Spleen (tissue), 11 donors: ENCODE data around the gene CRYBG3. TPM values are rescaled to one million over a fixed set of nuclear protein-coding genes. Genes with fewer than 3 reads are reported as not detected.

ENCODE experiments used
- DNase-seq: peaks from one replicate; pipeline ENCODE4 v3.0.0-alpha.2; 2020
- H3K27ac ChIP-seq, 8 donors: fragments of 200-600 bp; sonication (generic) in 7 of 8; 1 replicate in 4 of 8; 2 replicates in 4 of 8; pipeline versions ENCODE4 v1.5.0 to v1.8.0; 2016 to 2021; ENCODE audit warnings: inconsistent platforms in 4 of 8, mild to moderate bottlenecking in 4 of 8, moderate library complexity in 1 of 8
- H3K27me3 ChIP-seq, 7 donors: fragments of 200-600 bp; sonication (generic) in 6 of 7; replicated peaks in 1 of 7; 1 replicate in 4 of 7; 2 replicates in 3 of 7; pipeline versions ENCODE4 v1.5.0 to v1.8.0; 2016 to 2021; ENCODE audit warnings: inconsistent platforms in 3 of 7, mild to moderate bottlenecking in 1 of 7
- H3K36me3 ChIP-seq, 6 donors: fragments of 200-600 bp; sonication (generic) in 5 of 6; 1 replicate in 4 of 6; 2 replicates in 2 of 6; pipeline versions ENCODE4 v1.5.0 to v1.8.0; 2016 to 2021; ENCODE audit warnings: inconsistent platforms in 2 of 6
- H3K4me1 ChIP-seq, 6 donors: fragments of 200-600 bp; sonication (generic) in 5 of 6; 1 replicate in 3 of 6; 2 replicates in 3 of 6; pipeline versions ENCODE4 v1.5.0 to v1.8.0; 2016 to 2021; ENCODE audit warnings: inconsistent platforms in 3 of 6
- H3K4me3 ChIP-seq, 8 donors: fragments of 200-600 bp; sonication (generic) in 7 of 8; 1 replicate in 4 of 8; 2 replicates in 4 of 8; pipeline versions ENCODE4 v1.5.0 to v1.8.0; 2016 to 2021; ENCODE audit warnings: inconsistent platforms in 4 of 8, mild to moderate bottlenecking in 4 of 8, moderate library complexity in 2 of 8
- H3K9me3 ChIP-seq, 8 donors: fragments of 200-600 bp; sonication (generic) in 7 of 8; 1 replicate in 4 of 8; 2 replicates in 4 of 8; pipeline versions ENCODE4 v1.5.0 to v1.8.0; 2016 to 2021; ENCODE audit warnings: inconsistent platforms in 4 of 8
- CTCF ChIP-seq, 11 experiments: fragments of 200-600 bp in 7 of 11; fragments of 450-650 bp in 4 of 11; sonication (generic) in 4 of 11; IDR thresholded peaks in 8 of 11; conservative IDR thresholded peaks in 3 of 11; 1 replicate in 7 of 11; 2 replicates in 4 of 11; pipeline versions ENCODE4 v1.4.0 to v1.8.0; 2016 to 2021; ENCODE audit warnings: antibody characterized with exemption in 11 of 11, inconsistent platforms in 4 of 11, mild to moderate bottlenecking in 1 of 11
- POLR2A ChIP-seq, 3 donors: fragments of 450-650 bp; IDR thresholded peaks; one replicate each; pipeline ENCODE4 v1.5.1; 2017; ENCODE audit warnings: antibody characterized with exemption in 3 of 3, mild to moderate bottlenecking in 1 of 3
- POLR2AphosphoS5 ChIP-seq, 3 donors: sonication (generic); formaldehyde crosslinking; IDR thresholded peaks; one replicate each; pipeline ENCODE4 v1.5.1; 2017; ENCODE audit warnings: antibody characterized with exemption in 3 of 3
- WGBS, 5 donors: extraction: QIAGEN DNeasy Blood & Tissue Kit in 3 of 5; methylation state at CpG; one replicate each; pipeline versions ENCODE4 v1.1.5 to v1.1.7; 2013 to 2018; 5-methylcytosine and 5-hydroxymethylcytosine counted together
- intact Hi-C: fragments of 100-400 bp; cut with DNase I; formaldehyde crosslinking; loops from one replicate; pipeline ENCODE4 v1.15.0; 2023; ENCODE audit warnings: low total_unique reads
- polyA plus RNA-seq, 3 donors: library from polyadenylated mRNA; stranded (reverse); fragments of 200-250 nt; gene quantifications; one replicate each; pipeline ENCODE4 v1.2.1, GENCODE V29; 2013
- total RNA-seq, 7 donors: library from RNA; depleted of rRNA in 3 of 7; stranded (reverse); fragments of >200 nt in 3 of 7; fragmentation: NEBNext Ultra II Directional in 4 of 7; extraction: Animal tissue kit (Norgen Biotek cat#: 25700) in 4 of 7; gene quantifications; one replicate each; pipeline versions ENCODE4 v1.1.0 to v1.2.1, GENCODE V29; 2016 to 2021
- donor health status: healthy with polysubstance abuse.
- donor health status: DM: no; HTN: no; CAD: no; lungs with moderate emphysema.
- donor health status: DM: no; HTN: no; CAD: no.
- donor health status: Bipolar disorder and iron deficiency.
- donor health status: healthy.
- donor health status: DM: no; HTN: no; CAD: no.
- donor health status: DM: yes; HTN: yes; CAD: no.

Gene CRYBG3
- total and polyA plus RNA-seq, 10 donors, result 1.5 to 22.6 (median 17.6) TPM

DNA sequence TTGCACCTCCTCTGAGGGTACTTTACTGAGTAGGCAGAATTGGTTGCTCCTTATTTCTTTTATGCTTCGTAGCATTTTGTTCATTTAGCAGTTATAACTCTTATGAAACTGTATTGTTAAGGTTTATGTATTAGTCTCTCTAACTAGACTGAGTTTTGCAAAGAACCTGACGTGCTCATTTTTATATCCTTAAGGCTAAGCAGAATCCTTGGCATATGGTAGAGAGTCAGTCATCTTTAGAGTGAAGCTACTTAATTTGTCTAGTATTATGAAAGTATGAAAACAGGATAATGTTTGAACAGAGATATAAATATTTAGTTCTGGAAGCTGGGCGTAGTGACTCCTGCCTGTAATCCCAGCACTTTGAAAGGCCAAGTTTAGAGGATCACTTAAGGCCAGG lies 20.1 kb downstream of the CRYBG3 start:
- Histone ChIP-seq H3K9me3 (no peaks in the 10 kb centered on the region), H3K4me1 (no peaks in the 10 kb centered on the region), H3K27ac (no peak overlapping the region), H3K36me3 (no peaks in the 10 kb centered on the region), H3K27me3 (no peaks in the 10 kb centered on the region), H3K4me3 (no peak overlapping the region)
- TF ChIP-seq POLR2A (IDR thresholded peaks at IDR 0.05) (no peak), POLR2AphosphoS5 (IDR thresholded peaks at IDR 0.05) (no peak), CTCF (IDR thresholded peaks at IDR 0.05 in 8 of 11, conservative IDR thresholded peaks at IDR 0.05 in 3 of 11) (no peak)
- intact Hi-C loops, result no loop called here
- no peak for DNase-seq
- 83 to 92% (median 89%) methylated on average over 3 of the region's 3 CpGs for WGBS, 5 donors

GRCh38 chr3:97848779-97849178 lies 27.0 kb downstream of the CRYBG3 start:
- WGBS, 5 donors, result 93 to 97% (median 94%) methylated on average over 3 of the region's 3 CpGs

DNA sequence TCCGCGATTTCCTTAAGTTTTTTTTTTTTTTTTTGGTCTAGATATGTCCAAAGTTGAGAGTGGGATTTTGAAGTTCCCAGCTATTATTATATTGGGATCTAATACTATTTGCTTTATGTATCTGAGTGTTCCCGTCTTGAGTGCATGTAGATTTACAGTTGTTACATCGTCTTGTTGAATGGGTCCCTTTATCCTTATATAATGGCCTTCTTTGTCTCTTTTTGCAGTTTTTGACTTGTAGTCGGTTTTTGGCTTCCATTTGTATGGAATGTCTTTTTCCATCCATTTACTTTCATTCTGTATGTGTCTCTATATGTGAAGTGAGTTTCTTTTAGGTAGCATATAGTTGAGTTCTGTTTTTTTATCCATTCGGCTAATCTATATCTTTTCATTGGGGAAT lies 35.6 kb downstream of the CRYBG3 start:
- no peaks in the 10 kb centered on the region for H3K27me3 ChIP-seq
- no peak overlapping the region for H3K4me3 ChIP-seq
- intact Hi-C loops, result no loop called here
- no peaks in the 10 kb centered on the region for H3K36me3 ChIP-seq
- peaks cover 0 to 20% (median 11%) of the 10 kb centered on the region in 8 donors for H3K9me3 ChIP-seq
- no peaks in the 10 kb centered on the region for H3K4me1 ChIP-seq
- TF ChIP-seq POLR2A (IDR thresholded peaks at IDR 0.05) (no peak), CTCF (IDR thresholded peaks at IDR 0.05 in 8 of 11, conservative IDR thresholded peaks at IDR 0.05 in 3 of 11) (no peak), POLR2AphosphoS5 (IDR thresholded peaks at IDR 0.05) (no peak)
- DNase-seq, result no peak
- H3K27ac ChIP-seq, result no peak overlapping the region
- 91 to 98% (median 93%) methylated on average over 6 of the region's 6 CpGs for WGBS, 5 donors

More at GRCh38 chr3:97848779-97849178, 27.0 kb downstream of the CRYBG3 start:
- no peak overlapping the region for H3K27ac ChIP-seq
- H3K4me3 ChIP-seq, result no peak overlapping the region
- H3K36me3 ChIP-seq, result no peaks in the 10 kb centered on the region
- H3K4me1 ChIP-seq, result no peaks in the 10 kb centered on the region
- no peak for DNase-seq
- intact Hi-C loops, result no loop called here
- peaks cover 0 to 12% (median 3%) of the 10 kb centered on the region in 8 donors for H3K9me3 ChIP-seq
- TF ChIP-seq CTCF (IDR thresholded peaks at IDR 0.05 in 8 of 11, conservative IDR thresholded peaks at IDR 0.05 in 3 of 11) (no peak), POLR2A (IDR thresholded peaks at IDR 0.05) (no peak), POLR2AphosphoS5 (IDR thresholded peaks at IDR 0.05) (no peak)
- no peaks in the 10 kb centered on the region for H3K27me3 ChIP-seq

GRCh38 chr3:97860364-97860763 lies 38.6 kb downstream of the CRYBG3 start:
- no peak overlapping the region for H3K4me3 ChIP-seq
- intact Hi-C loops, result no loop called here
- peaks cover 0 to 8% (median 0%) of the 10 kb centered on the region in 6 donors for H3K36me3 ChIP-seq
- TF ChIP-seq POLR2A (IDR thresholded peaks at IDR 0.05), result no peak
- TF ChIP-seq CTCF (IDR thresholded peaks at IDR 0.05 in 8 of 11, conservative IDR thresholded peaks at IDR 0.05 in 3 of 11), result no peak
- TF ChIP-seq POLR2AphosphoS5 (IDR thresholded peaks at IDR 0.05), result no peak
- H3K27ac ChIP-seq, result no peak overlapping the region
- no peaks in the 10 kb centered on the region for H3K4me1 ChIP-seq
- WGBS, 5 donors, result 72 to 92% (median 88%) methylated on average over 2 of the region's 2 CpGs
- peaks cover 0 to 6% (median 0%) of the 10 kb centered on the region in 8 donors for H3K9me3 ChIP-seq
- no peak for DNase-seq
- no peaks in the 10 kb centered on the region for H3K27me3 ChIP-seq
